ENCODE measurements around the gene KRI1. TPM values are rescaled to one million over a fixed set of nuclear protein-coding genes. Genes with fewer than 3 reads are reported as not detected.

Gene KRI1
- total RNA-seq, 1 experiment from 2014 or later, result 57.4 TPM

- Histone ChIP-seq H3K9ac (ENCODE audit: extremely low read depth, insufficient read length, low read length) (peak overlapping the region; percentile 56), H3K14ac (ENCODE audit: insufficient read depth, low read length) (peak overlapping the region; percentile 54; the same call in 1 of the 2 replicates), H2BK5ac (ENCODE audit: insufficient read length, low read length) (no peak overlapping the region), H3K56ac (ENCODE audit: insufficient read length, low read depth, low read length) (no peak overlapping the region), H2BK12ac (ENCODE audit: insufficient read length, low read depth, low read length) (no peak overlapping the region), H3K4me2 (ENCODE audit: insufficient read depth, insufficient read length, low read length) (peak overlapping the region; percentile 45), H3K4me1 (ENCODE audit: insufficient read depth, low read length) (no peaks in the 10 kb centered on the region), H2AK5ac (ENCODE audit: insufficient read length, low read length) (no peak overlapping the region), H3K23me2 (ENCODE audit: insufficient read length, low read depth, low read length, poor library complexity, severe bottlenecking) (peaks cover 10% of the 10 kb centered on the region), H2BK20ac (ENCODE audit: low read depth, low read length, poor library complexity, severe bottlenecking) (no peak overlapping the region), H3K4ac (ENCODE audit: low read depth, low read length) (no peak overlapping the region), H3K18ac (ENCODE audit: insufficient read length, low read depth, low read length) (no peak overlapping the region), H3K27ac (ENCODE audit: insufficient read length, low read depth, low read length) (no peak overlapping the region), H2BK120ac (ENCODE audit: low read depth, low read length, poor library complexity, severe bottlenecking) (no peak overlapping the region), H4K20me1 (ENCODE audit: control insufficient read depth, insufficient read depth, insufficient read length) (no peaks in the 10 kb centered on the region), H3K23ac (ENCODE audit: insufficient read length, low read depth, low read length) (no peak overlapping the region), H3K9me3 (ENCODE audit: control insufficient read depth, low read depth, low read length) (no peaks in the 10 kb centered on the region), H2AFZ (ENCODE audit: low read length) (no peak overlapping the region), H4K8ac (replicated peaks; ENCODE audit: insufficient read length, low read depth, low read length) (no peak overlapping the region), H4K5ac (ENCODE audit: insufficient read length, low read depth, low read length) (no peak overlapping the region), H4K91ac (ENCODE audit: insufficient read length, low read depth, low read length) (no peak overlapping the region), H3K79me2 (ENCODE audit: insufficient read depth, low read length) (no peaks in the 10 kb centered on the region), H3K79me1 (ENCODE audit: insufficient read depth, low read depth, low read length, poor library complexity, severe bottlenecking) (no peaks in the 10 kb centered on the region), H3T11ph (ENCODE audit: low read length) (no peak overlapping the region), H3K27me3 (ENCODE audit: insufficient read depth, low read length) (no peaks in the 10 kb centered on the region), H2BK15ac (ENCODE audit: low read depth, low read length) (no peak overlapping the region)
- no CpG with 5 or more reads among the region's 10 CpGs for WGBS (ENCODE audit: extremely low coverage, insufficient read length, low lambda C conversion rate)
- Mint-ChIP-seq H3K9me3 (no peaks in the 10 kb centered on the region), H3K27ac (peak overlapping the region; percentile 94 to 99 (median 99)), H3K36me3 (ENCODE audit: insufficient read depth in 1 of 3, low read depth in 3 of 3) (peaks cover 20 to 28% (median 22%) of the 10 kb centered on the region in 3 experiments; a peak in 6 of 7 replicates), H3K4me1 (peaks cover 31 to 33% of the 10 kb centered on the region in 2 experiments), H3K4me3 (peak overlapping the region; percentile 97 to 99), H3K27me3 (ENCODE audit: low read depth) (peaks cover 16% of the 10 kb centered on the region)
- 0 out of 3 replicates have a peak, but pooled peaks have one; percentile 14 for TF ChIP-seq CTCF (conservative IDR thresholded peaks at IDR 0.05)
- DNase-seq, result peak; percentile 53
Measured at GRCh38 chr19:10565028-10565566, 713 bp downstream of the KRI1 start.
